ENCODE measurements around the gene DPY30.
A peak's percentile ranks its signal among the peaks of the same experiment; 100 is the strongest.

DPY30 gene

DNA sequence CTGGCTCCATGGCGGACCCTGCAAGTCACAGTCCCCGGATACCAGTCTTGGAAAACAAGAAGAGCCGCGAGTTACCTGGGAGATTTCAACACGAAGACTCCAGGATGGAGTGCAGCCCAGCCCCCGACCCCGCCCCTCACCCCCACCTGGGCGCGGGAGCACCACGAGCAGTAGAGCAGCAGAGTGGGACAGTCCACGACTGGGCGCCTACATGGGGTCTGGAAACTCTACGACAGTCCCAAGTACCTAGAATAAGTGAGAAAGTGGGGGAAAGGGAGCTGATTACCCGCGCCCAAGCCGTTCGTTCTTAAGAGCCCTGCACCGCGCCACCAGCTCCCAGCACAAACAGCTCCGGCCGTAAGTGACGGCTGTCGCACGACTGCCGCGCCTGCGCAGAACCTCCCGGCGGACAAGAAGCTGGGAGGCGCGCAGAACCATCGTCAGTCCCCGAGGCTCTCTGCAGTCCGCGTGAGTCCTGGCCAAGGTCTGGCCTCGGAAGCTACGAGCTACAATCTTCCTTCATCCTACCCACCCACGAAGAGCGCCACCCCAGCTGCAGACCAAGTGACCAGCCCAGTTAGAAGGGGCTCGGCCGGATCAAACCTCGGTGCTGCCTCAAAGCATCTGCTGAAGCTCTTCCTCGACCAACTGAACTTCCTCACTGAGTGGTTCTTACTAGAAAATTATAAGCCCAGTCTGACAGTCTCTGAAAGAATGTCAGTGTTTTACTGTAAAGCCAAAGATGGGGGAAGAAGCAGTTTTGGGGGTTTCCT, at the start of gene DPY30:
Gene DPY30, minus strand, starts transcription at position 359 of the 773 bp plus-strand sequence. Its CDS starts 349 bp downstream, at position 10.
- TF ChIP-seq SNAI2 (CRISPR knock-in tag; IDR thresholded peaks at IDR 0.05) (no peak), ZFP30 (CRISPR knock-in tag; IDR thresholded peaks at IDR 0.05) (peak; percentile 73), ZFP3 (CRISPR knock-in tag; IDR thresholded peaks at IDR 0.05) (peak; percentile 74; the same call in 1 of the 2 replicates)
- ATAC-seq, result peak; percentile 96

DNA sequence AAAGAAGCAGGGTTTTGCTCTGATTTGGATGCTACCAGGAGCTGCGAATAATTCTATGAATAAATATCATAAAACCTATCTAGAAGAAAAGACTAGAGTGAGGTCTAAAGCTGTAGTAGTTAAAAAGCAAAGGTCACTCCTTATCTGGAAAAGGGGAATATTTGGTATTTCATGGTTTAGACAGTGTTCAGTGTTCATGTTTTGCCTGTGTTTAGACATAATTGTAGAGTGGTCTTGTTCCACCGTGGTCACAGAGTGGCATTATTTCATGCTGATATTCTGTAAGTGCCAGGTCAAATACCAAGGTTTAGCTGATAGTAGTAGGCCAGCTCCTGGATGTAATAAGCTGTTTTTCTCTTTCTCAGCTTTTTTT, 34.5 kb upstream of the DPY30 start:
- no peak for ATAC-seq

DNA sequence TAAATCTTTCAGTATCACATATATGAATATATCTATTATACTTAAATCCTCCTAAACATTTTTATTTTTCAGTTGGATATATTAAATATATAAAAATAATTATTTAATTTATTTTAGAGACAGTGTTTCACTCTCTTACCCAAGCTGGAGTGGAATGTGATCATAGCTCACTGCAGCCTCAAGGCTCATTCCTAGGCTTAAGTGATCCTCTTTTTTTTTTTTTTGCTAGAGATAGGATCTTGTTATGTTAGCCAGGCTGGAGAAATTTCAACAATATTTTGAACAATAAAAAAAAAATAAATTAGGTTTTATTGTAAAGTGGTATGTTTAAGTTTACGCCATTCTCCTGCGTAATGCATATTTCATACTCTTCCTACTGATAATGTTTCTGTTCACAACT, 27.9 kb upstream of the DPY30 start:
- TF ChIP-seq, protein P1, sequence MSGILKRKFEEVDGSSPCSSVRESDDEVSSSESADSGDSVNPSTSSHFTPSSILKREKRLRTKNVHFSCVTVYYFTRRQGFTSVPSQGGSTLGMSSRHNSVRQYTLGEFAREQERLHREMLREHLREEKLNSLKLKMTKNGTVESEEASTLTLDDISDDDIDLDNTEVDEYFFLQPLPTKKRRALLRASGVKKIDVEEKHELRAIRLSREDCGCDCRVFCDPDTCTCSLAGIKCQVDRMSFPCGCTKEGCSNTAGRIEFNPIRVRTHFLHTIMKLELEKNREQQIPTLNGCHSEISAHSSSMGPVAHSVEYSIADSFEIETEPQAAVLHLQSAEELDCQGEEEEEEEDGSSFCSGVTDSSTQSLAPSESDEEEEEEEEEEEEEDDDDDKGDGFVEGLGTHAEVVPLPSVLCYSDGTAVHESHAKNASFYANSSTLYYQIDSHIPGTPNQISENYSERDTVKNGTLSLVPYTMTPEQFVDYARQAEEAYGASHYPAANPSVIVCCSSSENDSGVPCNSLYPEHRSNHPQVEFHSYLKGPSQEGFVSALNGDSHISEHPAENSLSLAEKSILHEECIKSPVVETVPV (CRISPR knock-in tag; IDR thresholded peaks at IDR 0.05), result no peak
- TF ChIP-seq PPARA (CRISPR knock-in tag; IDR thresholded peaks at IDR 0.05; ENCODE audit: borderline replicate concordance) (no peak), CSDC2 (CRISPR knock-in tag; IDR thresholded peaks at IDR 0.05) (no peak), ZNF70 (CRISPR knock-in tag; IDR thresholded peaks at IDR 0.05) (no peak), ZFP3 (CRISPR knock-in tag; IDR thresholded peaks at IDR 0.05) (no peak), ZFP30 (CRISPR knock-in tag; IDR thresholded peaks at IDR 0.05) (no peak), ZC3H10 (CRISPR knock-in tag; IDR thresholded peaks at IDR 0.05) (no peak), RARB (CRISPR knock-in tag; IDR thresholded peaks at IDR 0.05) (no peak)
- TF ChIP-seq, protein P2, sequence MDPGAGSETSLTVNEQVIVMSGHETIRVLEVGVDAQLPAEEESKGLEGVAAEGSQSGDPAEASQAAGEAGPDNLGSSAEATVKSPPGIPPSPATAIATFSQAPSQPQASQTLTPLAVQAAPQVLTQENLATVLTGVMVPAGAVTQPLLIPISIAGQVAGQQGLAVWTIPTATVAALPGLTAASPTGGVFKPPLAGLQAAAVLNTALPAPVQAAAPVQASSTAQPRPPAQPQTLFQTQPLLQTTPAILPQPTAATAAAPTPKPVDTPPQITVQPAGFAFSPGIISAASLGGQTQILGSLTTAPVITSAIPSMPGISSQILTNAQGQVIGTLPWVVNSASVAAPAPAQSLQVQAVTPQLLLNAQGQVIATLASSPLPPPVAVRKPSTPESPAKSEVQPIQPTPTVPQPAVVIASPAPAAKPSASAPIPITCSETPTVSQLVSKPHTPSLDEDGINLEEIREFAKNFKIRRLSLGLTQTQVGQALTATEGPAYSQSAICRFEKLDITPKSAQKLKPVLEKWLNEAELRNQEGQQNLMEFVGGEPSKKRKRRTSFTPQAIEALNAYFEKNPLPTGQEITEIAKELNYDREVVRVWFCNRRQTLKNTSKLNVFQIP (CRISPR knock-in tag; IDR thresholded peaks at IDR 0.05; ENCODE audit: borderline replicate concordance, low read depth), result no peak
- TF ChIP-seq, protein P3, sequence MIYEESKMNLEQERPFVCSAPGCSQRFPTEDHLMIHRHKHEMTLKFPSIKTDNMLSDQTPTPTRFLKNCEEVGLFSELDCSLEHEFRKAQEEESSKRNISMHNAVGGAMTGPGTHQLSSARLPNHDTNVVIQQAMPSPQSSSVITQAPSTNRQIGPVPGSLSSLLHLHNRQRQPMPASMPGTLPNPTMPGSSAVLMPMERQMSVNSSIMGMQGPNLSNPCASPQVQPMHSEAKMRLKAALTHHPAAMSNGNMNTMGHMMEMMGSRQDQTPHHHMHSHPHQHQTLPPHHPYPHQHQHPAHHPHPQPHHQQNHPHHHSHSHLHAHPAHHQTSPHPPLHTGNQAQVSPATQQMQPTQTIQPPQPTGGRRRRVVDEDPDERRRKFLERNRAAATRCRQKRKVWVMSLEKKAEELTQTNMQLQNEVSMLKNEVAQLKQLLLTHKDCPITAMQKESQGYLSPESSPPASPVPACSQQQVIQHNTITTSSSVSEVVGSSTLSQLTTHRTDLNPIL (CRISPR knock-in tag; IDR thresholded peaks at IDR 0.05; ENCODE audit: low read depth), result no peak
- no peak for ATAC-seq

More for the DNA sequence above, 34.5 kb upstream of the DPY30 start:
- TF ChIP-seq ARNTL (CRISPR knock-in tag; IDR thresholded peaks at IDR 0.05; ENCODE audit: borderline replicate concordance, low read depth), result no peak
- no peak for TF ChIP-seq TOX (CRISPR knock-in tag; IDR thresholded peaks at IDR 0.05; ENCODE audit: borderline replicate concordance)
- TF ChIP-seq, protein P4, sequence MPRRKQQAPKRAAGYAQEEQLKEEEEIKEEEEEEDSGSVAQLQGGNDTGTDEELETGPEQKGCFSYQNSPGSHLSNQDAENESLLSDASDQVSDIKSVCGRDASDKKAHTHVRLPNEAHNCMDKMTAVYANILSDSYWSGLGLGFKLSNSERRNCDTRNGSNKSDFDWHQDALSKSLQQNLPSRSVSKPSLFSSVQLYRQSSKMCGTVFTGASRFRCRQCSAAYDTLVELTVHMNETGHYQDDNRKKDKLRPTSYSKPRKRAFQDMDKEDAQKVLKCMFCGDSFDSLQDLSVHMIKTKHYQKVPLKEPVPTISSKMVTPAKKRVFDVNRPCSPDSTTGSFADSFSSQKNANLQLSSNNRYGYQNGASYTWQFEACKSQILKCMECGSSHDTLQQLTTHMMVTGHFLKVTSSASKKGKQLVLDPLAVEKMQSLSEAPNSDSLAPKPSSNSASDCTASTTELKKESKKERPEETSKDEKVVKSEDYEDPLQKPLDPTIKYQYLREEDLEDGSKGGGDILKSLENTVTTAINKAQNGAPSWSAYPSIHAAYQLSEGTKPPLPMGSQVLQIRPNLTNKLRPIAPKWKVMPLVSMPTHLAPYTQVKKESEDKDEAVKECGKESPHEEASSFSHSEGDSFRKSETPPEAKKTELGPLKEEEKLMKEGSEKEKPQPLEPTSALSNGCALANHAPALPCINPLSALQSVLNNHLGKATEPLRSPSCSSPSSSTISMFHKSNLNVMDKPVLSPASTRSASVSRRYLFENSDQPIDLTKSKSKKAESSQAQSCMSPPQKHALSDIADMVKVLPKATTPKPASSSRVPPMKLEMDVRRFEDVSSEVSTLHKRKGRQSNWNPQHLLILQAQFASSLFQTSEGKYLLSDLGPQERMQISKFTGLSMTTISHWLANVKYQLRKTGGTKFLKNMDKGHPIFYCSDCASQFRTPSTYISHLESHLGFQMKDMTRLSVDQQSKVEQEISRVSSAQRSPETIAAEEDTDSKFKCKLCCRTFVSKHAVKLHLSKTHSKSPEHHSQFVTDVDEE (CRISPR knock-in tag; IDR thresholded peaks at IDR 0.05), result no peak
- TF ChIP-seq ZNF70 (CRISPR knock-in tag; IDR thresholded peaks at IDR 0.05), result no peak
- no peak for TF ChIP-seq PPARA (CRISPR knock-in tag; IDR thresholded peaks at IDR 0.05; ENCODE audit: borderline replicate concordance)
- TF ChIP-seq, protein P5, sequence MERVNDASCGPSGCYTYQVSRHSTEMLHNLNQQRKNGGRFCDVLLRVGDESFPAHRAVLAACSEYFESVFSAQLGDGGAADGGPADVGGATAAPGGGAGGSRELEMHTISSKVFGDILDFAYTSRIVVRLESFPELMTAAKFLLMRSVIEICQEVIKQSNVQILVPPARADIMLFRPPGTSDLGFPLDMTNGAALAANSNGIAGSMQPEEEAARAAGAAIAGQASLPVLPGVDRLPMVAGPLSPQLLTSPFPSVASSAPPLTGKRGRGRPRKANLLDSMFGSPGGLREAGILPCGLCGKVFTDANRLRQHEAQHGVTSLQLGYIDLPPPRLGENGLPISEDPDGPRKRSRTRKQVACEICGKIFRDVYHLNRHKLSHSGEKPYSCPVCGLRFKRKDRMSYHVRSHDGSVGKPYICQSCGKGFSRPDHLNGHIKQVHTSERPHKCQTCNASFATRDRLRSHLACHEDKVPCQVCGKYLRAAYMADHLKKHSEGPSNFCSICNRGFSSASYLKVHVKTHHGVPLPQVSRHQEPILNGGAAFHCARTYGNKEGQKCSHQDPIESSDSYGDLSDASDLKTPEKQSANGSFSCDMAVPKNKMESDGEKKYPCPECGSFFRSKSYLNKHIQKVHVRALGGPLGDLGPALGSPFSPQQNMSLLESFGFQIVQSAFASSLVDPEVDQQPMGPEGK (CRISPR knock-in tag; IDR thresholded peaks at IDR 0.05; ENCODE audit: borderline replicate concordance), result no peak
- no peak for TF ChIP-seq ESRRG (CRISPR knock-in tag; IDR thresholded peaks at IDR 0.05)

DNA sequence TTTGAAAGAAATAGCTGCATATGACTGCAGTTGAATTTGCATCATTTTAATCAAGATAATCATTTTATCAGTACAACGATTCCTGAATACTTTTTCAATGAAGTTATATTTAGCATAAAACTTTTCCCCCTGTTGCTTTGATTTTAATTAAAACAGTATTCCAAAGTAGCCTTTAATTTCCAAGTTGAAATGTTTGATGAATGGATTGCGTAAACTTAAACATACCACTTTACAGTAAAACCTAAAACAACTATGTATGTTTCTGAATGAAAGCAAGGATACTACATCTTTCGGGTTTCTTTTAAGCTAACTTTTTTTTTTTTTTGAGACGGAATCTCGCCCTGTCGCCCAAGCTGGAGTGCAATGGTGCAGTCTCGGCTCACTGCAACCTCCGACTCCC, 25.1 kb upstream of the DPY30 start:
- TF ChIP-seq, protein P4 (CRISPR knock-in tag; IDR thresholded peaks at IDR 0.05), result no peak
- TF ChIP-seq ZFP30 (CRISPR knock-in tag; IDR thresholded peaks at IDR 0.05) (no peak), RARB (CRISPR knock-in tag; IDR thresholded peaks at IDR 0.05) (no peak), PPARA (CRISPR knock-in tag; IDR thresholded peaks at IDR 0.05; ENCODE audit: borderline replicate concordance) (no peak), ARNTL (CRISPR knock-in tag; IDR thresholded peaks at IDR 0.05; ENCODE audit: borderline replicate concordance, low read depth) (no peak)
- ATAC-seq, result no peak
